HepG2 (cell line): ENCODE data around the gene YAP1. TPM values are rescaled to one million over a fixed set of nuclear protein-coding genes. Genes with fewer than 3 reads are reported as not detected.
A peak's percentile ranks its signal among the peaks of the same experiment; 100 is the strongest.

Experiments
- CBX2 ChIP-seq, 2 experiments: fragments of 200-600 bp in 1 of 2; sonication (generic); formaldehyde crosslinking in 1 of 2; IDR thresholded peaks; 2 replicates each; pipeline versions ENCODE4 v1.7.0 to v1.8.1; 2018 to 2022; ENCODE audit warnings: low read depth in 2 of 2, low read length in 1 of 2, mild to moderate bottlenecking in 1 of 2, missing genetic modification reagents in 1 of 2
- EZH2 ChIP-seq: conservative IDR thresholded peaks from 2 replicates; pipeline ENCODE4 v1.6.1; 2012; ENCODE audit warnings: mild to moderate bottlenecking, low read depth, low read length, moderate library complexity
- MLLT10 ChIP-seq: sonication (generic); formaldehyde crosslinking; IDR thresholded peaks from 2 replicates; pipeline ENCODE4 v1.4.0; 2020; ENCODE audit warnings: missing genetic modification reagents
- NFE2L1 ChIP-seq: sonication (generic); formaldehyde crosslinking; IDR thresholded peaks from 2 replicates; pipeline ENCODE4 v1.4.0; 2020; ENCODE audit warnings: missing genetic modification reagents, mild to moderate bottlenecking, borderline replicate concordance
- TGIF2 ChIP-seq: IDR thresholded peaks from 2 replicates; pipeline ENCODE4 v1.6.1; 2016; ENCODE audit warnings: control low read depth, missing compliant biosample characterization
- ZBTB20 ChIP-seq: sonication (generic); formaldehyde crosslinking; IDR thresholded peaks from 2 replicates; pipeline ENCODE4 v1.8.1; 2023; ENCODE audit warnings: missing genetic modification reagents, low read depth, mild to moderate bottlenecking, borderline replicate concordance
- ZNF24 ChIP-seq: fragments of 450-650 bp; IDR thresholded peaks from 2 replicates; pipeline ENCODE4 v1.6.1; 2017; ENCODE audit warnings: antibody characterized with exemption, mild to moderate bottlenecking
- ZNF317 ChIP-seq: sonication (generic); formaldehyde crosslinking; IDR thresholded peaks from 2 replicates; pipeline ENCODE4 v1.5.0; 2020; ENCODE audit warnings: mild to moderate bottlenecking, missing genetic modification reagents
- ZNF567 ChIP-seq: sonication (generic); formaldehyde crosslinking; IDR thresholded peaks from 2 replicates; pipeline ENCODE4 v1.8.1; 2023; ENCODE audit warnings: mild to moderate bottlenecking, missing genetic modification reagents, borderline replicate concordance
- ZSCAN29 ChIP-seq: sonication (generic); formaldehyde crosslinking; conservative IDR thresholded peaks from 2 replicates; pipeline ENCODE4 v1.4.0; 2020; ENCODE audit warnings: mild to moderate bottlenecking, missing genetic modification reagents
- polyA plus RNA-seq, 8 experiments: library from polyadenylated mRNA; depleted of rRNA in 3 of 8; stranded (reverse) in 7 of 8; unstranded in 1 of 8; fragments of >200 nt; fragmentation: Illumina TruSeq in 4 of 8; extraction: Trizol in 4 of 8; gene quantifications; 2 replicates each; pipeline versions ENCODE4 v1.2.1 to v1.2.3, GENCODE V29; 2011 to 2016; ENCODE audit warnings: low read depth in 4 of 8, missing spikeins in 1 of 8, mixed read lengths in 1 of 8; ENCODE audit not compliant: insufficient read depth in 1 of 8
- total RNA-seq, 5 experiments: library from RNA; depleted of rRNA; stranded (reverse); fragments of >200 nt; fragmentation: Illumina TruSeq; extraction: Trizol; gene quantifications; 2 replicates each; pipeline ENCODE4 v1.2.3, GENCODE V29; 2016; ENCODE audit warnings: low read depth in 1 of 5
- TF ChIP-seq, protein P1 (sequence below): sonication (generic); formaldehyde crosslinking; IDR thresholded peaks from 2 replicates; pipeline ENCODE4 v1.8.0; 2022; ENCODE audit warnings: mild to moderate bottlenecking, missing genetic modification reagents, moderate library complexity
- TF ChIP-seq, protein P2 (sequence below): sonication (generic); formaldehyde crosslinking; IDR thresholded peaks from 2 replicates; pipeline ENCODE4 v1.4.0; 2020; ENCODE audit warnings: missing genetic modification reagents, borderline replicate concordance
- TF ChIP-seq, protein P3 (sequence below): sonication (generic); formaldehyde crosslinking; IDR thresholded peaks from 2 replicates; pipeline ENCODE4 v1.9.0; 2021; ENCODE audit warnings: mild to moderate bottlenecking, missing genetic modification reagents
- TF ChIP-seq, protein P4 (sequence below): sonication (generic); formaldehyde crosslinking; conservative IDR thresholded peaks from 2 replicates; pipeline ENCODE4 v1.4.0; 2020; ENCODE audit warnings: missing genetic modification reagents

Gene YAP1
- total and polyA plus RNA-seq, 2 of the 13 experiments (the other 11 are each of a cell fraction or from before 2014, with no cell fraction given): 59.5 to 91.0 TPM

DNA sequence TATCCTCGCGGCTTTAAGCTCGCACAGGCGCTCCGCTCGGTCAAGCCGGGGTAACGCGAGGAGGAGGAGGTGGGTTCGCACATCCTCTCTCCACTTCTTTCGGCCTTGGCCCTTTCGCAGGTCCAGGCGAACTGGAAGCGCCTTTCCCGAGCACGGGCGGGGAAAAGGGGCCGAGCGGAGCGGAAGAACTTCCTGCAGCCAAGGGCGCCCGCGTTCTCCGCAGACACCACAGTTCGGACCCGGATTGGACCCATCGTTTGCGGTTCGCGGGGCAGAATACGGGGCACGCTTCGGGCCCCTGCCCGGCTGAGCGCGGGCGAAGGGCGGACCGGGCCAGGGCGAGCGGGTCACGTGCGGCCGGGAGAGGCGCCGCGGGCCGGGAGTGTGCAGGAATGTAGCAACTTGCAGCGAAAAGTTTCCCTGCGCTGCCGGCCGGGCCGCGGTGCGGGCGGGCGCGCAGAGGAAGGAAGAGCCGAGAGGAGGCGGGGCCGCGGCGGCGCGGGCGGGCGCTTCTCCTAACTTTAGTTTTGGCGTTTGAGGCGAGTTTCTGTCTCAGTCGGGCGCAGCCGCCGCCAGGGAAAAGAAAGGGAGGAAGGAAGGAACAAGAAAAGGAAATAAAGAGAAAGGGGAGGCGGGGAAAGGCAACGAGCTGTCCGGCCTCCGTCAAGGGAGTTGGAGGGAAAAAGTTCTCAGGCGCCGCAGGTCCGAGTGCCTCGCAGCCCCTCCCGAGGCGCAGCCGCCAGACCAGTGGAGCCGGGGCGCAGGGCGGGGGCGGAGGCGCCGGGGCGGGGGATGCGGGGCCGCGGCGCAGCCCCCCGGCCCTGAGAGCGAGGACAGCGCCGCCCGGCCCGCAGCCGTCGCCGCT is at the start of gene YAP1 (continued):
- TF ChIP-seq ZNF567 (CRISPR knock-in tag): peak; percentile 61; the same call in 1 of the 2 replicates
- no peak; the same call in 1 of the 2 replicates for TF ChIP-seq ZBTB20 (CRISPR knock-in tag)
- TF ChIP-seq, protein P1, sequence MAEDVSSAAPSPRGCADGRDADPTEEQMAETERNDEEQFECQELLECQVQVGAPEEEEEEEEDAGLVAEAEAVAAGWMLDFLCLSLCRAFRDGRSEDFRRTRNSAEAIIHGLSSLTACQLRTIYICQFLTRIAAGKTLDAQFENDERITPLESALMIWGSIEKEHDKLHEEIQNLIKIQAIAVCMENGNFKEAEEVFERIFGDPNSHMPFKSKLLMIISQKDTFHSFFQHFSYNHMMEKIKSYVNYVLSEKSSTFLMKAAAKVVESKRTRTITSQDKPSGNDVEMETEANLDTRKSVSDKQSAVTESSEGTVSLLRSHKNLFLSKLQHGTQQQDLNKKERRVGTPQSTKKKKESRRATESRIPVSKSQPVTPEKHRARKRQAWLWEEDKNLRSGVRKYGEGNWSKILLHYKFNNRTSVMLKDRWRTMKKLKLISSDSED (CRISPR knock-in tag): no peak
- TF ChIP-seq NFE2L1: no peak
- TF ChIP-seq ZSCAN29 (CRISPR knock-in tag): peak; percentile 91
- TF ChIP-seq TGIF2: no peak
- TF ChIP-seq EZH2: no peak
- TF ChIP-seq, protein P2, sequence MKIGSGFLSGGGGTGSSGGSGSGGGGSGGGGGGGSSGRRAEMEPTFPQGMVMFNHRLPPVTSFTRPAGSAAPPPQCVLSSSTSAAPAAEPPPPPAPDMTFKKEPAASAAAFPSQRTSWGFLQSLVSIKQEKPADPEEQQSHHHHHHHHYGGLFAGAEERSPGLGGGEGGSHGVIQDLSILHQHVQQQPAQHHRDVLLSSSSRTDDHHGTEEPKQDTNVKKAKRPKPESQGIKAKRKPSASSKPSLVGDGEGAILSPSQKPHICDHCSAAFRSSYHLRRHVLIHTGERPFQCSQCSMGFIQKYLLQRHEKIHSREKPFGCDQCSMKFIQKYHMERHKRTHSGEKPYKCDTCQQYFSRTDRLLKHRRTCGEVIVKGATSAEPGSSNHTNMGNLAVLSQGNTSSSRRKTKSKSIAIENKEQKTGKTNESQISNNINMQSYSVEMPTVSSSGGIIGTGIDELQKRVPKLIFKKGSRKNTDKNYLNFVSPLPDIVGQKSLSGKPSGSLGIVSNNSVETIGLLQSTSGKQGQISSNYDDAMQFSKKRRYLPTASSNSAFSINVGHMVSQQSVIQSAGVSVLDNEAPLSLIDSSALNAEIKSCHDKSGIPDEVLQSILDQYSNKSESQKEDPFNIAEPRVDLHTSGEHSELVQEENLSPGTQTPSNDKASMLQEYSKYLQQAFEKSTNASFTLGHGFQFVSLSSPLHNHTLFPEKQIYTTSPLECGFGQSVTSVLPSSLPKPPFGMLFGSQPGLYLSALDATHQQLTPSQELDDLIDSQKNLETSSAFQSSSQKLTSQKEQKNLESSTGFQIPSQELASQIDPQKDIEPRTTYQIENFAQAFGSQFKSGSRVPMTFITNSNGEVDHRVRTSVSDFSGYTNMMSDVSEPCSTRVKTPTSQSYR (CRISPR knock-in tag): 0 out of 2 replicates have a peak, but pooled peaks have one; percentile 43
- TF ChIP-seq, protein P3, sequence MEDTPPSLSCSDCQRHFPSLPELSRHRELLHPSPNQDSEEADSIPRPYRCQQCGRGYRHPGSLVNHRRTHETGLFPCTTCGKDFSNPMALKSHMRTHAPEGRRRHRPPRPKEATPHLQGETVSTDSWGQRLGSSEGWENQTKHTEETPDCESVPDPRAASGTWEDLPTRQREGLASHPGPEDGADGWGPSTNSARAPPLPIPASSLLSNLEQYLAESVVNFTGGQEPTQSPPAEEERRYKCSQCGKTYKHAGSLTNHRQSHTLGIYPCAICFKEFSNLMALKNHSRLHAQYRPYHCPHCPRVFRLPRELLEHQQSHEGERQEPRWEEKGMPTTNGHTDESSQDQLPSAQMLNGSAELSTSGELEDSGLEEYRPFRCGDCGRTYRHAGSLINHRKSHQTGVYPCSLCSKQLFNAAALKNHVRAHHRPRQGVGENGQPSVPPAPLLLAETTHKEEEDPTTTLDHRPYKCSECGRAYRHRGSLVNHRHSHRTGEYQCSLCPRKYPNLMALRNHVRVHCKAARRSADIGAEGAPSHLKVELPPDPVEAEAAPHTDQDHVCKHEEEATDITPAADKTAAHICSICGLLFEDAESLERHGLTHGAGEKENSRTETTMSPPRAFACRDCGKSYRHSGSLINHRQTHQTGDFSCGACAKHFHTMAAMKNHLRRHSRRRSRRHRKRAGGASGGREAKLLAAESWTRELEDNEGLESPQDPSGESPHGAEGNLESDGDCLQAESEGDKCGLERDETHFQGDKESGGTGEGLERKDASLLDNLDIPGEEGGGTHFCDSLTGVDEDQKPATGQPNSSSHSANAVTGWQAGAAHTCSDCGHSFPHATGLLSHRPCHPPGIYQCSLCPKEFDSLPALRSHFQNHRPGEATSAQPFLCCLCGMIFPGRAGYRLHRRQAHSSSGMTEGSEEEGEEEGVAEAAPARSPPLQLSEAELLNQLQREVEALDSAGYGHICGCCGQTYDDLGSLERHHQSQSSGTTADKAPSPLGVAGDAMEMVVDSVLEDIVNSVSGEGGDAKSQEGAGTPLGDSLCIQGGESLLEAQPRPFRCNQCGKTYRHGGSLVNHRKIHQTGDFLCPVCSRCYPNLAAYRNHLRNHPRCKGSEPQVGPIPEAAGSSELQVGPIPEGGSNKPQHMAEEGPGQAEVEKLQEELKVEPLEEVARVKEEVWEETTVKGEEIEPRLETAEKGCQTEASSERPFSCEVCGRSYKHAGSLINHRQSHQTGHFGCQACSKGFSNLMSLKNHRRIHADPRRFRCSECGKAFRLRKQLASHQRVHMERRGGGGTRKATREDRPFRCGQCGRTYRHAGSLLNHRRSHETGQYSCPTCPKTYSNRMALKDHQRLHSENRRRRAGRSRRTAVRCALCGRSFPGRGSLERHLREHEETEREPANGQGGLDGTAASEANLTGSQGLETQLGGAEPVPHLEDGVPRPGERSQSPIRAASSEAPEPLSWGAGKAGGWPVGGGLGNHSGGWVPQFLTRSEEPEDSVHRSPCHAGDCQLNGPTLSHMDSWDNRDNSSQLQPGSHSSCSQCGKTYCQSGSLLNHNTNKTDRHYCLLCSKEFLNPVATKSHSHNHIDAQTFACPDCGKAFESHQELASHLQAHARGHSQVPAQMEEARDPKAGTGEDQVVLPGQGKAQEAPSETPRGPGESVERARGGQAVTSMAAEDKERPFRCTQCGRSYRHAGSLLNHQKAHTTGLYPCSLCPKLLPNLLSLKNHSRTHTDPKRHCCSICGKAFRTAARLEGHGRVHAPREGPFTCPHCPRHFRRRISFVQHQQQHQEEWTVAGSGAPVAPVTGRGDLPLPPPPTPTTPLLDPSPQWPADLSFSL (CRISPR knock-in tag): no peak
- TF ChIP-seq CBX2 (IDR thresholded peaks at IDR 0.05; ENCODE audit: low read depth, low read length): no peak
- TF ChIP-seq CBX2 (CRISPR knock-in tag; IDR thresholded peaks at IDR 0.05; ENCODE audit: low read depth): 0 out of 2 replicates have a peak, but pooled peaks have one; percentile 65
- no peak for TF ChIP-seq MLLT10 (CRISPR knock-in tag)
- TF ChIP-seq, protein P4, sequence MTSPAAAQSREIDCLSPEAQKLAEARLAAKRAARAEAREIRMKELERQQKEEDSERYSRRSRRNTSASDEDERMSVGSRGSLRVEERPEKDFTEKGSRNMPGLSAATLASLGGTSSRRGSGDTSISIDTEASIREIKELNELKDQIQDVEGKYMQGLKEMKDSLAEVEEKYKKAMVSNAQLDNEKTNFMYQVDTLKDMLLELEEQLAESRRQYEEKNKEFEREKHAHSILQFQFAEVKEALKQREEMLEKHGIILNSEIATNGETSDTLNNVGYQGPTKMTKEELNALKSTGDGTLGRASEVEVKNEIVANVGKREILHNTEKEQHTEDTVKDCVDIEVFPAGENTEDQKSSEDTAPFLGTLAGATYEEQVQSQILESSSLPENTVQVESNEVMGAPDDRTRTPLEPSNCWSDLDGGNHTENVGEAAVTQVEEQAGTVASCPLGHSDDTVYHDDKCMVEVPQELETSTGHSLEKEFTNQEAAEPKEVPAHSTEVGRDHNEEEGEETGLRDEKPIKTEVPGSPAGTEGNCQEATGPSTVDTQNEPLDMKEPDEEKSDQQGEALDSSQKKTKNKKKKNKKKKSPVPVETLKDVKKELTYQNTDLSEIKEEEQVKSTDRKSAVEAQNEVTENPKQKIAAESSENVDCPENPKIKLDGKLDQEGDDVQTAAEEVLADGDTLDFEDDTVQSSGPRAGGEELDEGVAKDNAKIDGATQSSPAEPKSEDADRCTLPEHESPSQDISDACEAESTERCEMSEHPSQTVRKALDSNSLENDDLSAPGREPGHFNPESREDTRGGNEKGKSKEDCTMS (CRISPR knock-in tag): no peak
- peak; percentile 61; the same call in 1 of the 2 replicates for TF ChIP-seq ZNF24
- TF ChIP-seq ZNF317 (CRISPR knock-in tag): no peak
